Cerebellar nuclear complex (tissue), 1 donor: Measurements from ENCODE around the gene IFFO2.

Experiments
- DNase-seq, 2 experiments: peaks; one replicate each; lab custom pipeline; 2025; lab: John Stamatoyannopoulos, UW

The IFFO2 gene

GRCh38 chr1:18936814-18937481 is 19.5 kb downstream of the IFFO2 start:
- DNase-seq = no peak

- no peak for DNase-seq
Observed at GRCh38 chr1:18936471-18936813, 20.0 kb downstream of the IFFO2 start.

GRCh38 chr1:18934205-18935000 is 22.1 kb downstream of the IFFO2 start:
- no peak for DNase-seq

- no peak for DNase-seq
Observed at GRCh38 chr1:18932879-18933278, 23.6 kb downstream of the IFFO2 start.

GRCh38 chr1:18932387-18932786 is 24.1 kb downstream of the IFFO2 start:
- DNase-seq = no peak

- DNase-seq = no peak
Observed at GRCh38 chr1:18931730-18932129, 24.7 kb downstream of the IFFO2 start.

GRCh38 chr1:18929686-18930085 is 26.8 kb downstream of the IFFO2 start:
- DNase-seq = no peak

GRCh38 chr1:18928985-18929384 is 27.5 kb downstream of the IFFO2 start:
- DNase-seq = no peak

- no peak for DNase-seq
Observed at GRCh38 chr1:18928406-18928805, 28.1 kb downstream of the IFFO2 start.

GRCh38 chr1:18927654-18928272 is 28.7 kb downstream of the IFFO2 start:
- DNase-seq = no peak

- DNase-seq = no peak
Observed at GRCh38 chr1:18927082-18927653, 29.3 kb downstream of the IFFO2 start.

GRCh38 chr1:18926315-18927081 is 30.0 kb downstream of the IFFO2 start:
- DNase-seq = no peak

GRCh38 chr1:18925279-18925678 is 31.2 kb downstream of the IFFO2 start:
- no peak for DNase-seq

- DNase-seq = no peak
Observed at GRCh38 chr1:18924221-18924691, 32.2 kb downstream of the IFFO2 start.

- no peak for DNase-seq
Observed at GRCh38 chr1:18923756-18924211, 32.7 kb downstream of the IFFO2 start.

- no peak for DNase-seq
Observed at GRCh38 chr1:18922848-18923755, 33.4 kb downstream of the IFFO2 start.

GRCh38 chr1:18922319-18922726 is 34.2 kb downstream of the IFFO2 start:
- peak; percentile 96 to 97 for DNase-seq

GRCh38 chr1:18921516-18922251 is 34.8 kb downstream of the IFFO2 start:
- no peak for DNase-seq

GRCh38 chr1:18920931-18921330 is 35.5 kb downstream of the IFFO2 start:
- no peak for DNase-seq

- DNase-seq = no peak
Observed at GRCh38 chr1:18919956-18920355, 36.5 kb downstream of the IFFO2 start.
